HCT116 (cell line): Measurements from ENCODE around the gene TOMM34. TPM values are rescaled to one million over a fixed set of nuclear protein-coding genes. Genes with fewer than 3 reads are reported as not detected.

Experiments used
- ATAC-seq: fragments of 200-7000 bp; cut with Tn5 transposase; 2 replicates; pipeline ENCODE4 v1.9.1; 2020; ENCODE audit warnings: mild to moderate bottlenecking, moderate library complexity
- BruUV-seq: library from RNA; stranded (reverse); fragments of 400-500 nt; replicated peaks from 2 replicates; lab custom pipeline; 2021; lab: Mats Ljungman, UMichigan
- CTCF ChIA-PET: fragments of 300-600 bp; sonication (Branson Sonifier 250); formaldehyde crosslinking; loops from one replicate; lab custom pipeline; 2021; ENCODE audit warnings: antibody characterized with exemption; lab: Charles Lee
- POLR2A ChIA-PET: fragments of 300-600, 350-600 bp; sonication (Branson Sonifier 250); formaldehyde crosslinking; loops from one replicate; lab custom pipeline; 2021; ENCODE audit warnings: antibody characterized with exemption; lab: Charles Lee
- RAD21 ChIA-PET, 2 experiments: fragments of 300-600 bp; sonication (Branson Sonifier 250); formaldehyde crosslinking; loops; one replicate each; lab custom pipeline; 2023; ENCODE audit warnings: low total read pairs in 2 of 2; ENCODE audit not compliant: uncharacterized antibody in 2 of 2, unreplicated experiment in 2 of 2, low non-redundant PET in 1 of 2; lab: Charles Lee
- DNase-seq: peaks from one replicate; pipeline ENCODE4 v3.0.0-alpha.2; 2010; ENCODE audit warnings: low read depth, low spot score
- H2AFZ ChIP-seq: fragments of 200-600 bp; shearing (Covaris generic), sonication (generic); 2 replicates; pipeline ENCODE4 v1.6.1; 2017; ENCODE audit warnings: low read depth, mixed run types, mixed read lengths, antibody characterized with exemption, low read length; ENCODE audit not compliant: poor library complexity, severe bottlenecking
- H3K27ac ChIP-seq: 2 replicates; pipeline ENCODE4 v1.5.1; 2012; ENCODE audit warnings: low read depth, low read length
- H3K27me3 ChIP-seq: fragments of 200-600 bp; sonication (generic); 2 replicates; pipeline ENCODE4 v1.6.1; 2016; ENCODE audit warnings: mixed run types, low read length, mixed read lengths; ENCODE audit not compliant: insufficient read depth
- H3K36me3 ChIP-seq, 2 experiments: fragments of 200-500 bp in 1 of 2; fragments of 200-600 bp in 1 of 2; sonication (Bioruptor generic) in 1 of 2; sonication (generic) in 1 of 2; 2 replicates each; pipeline versions ENCODE4 v1.5.1 to v1.6.1; 2014 to 2016; ENCODE audit warnings: low read length in 2 of 2, inconsistent platforms in 1 of 2, mixed read lengths in 1 of 2, mixed run types in 1 of 2; ENCODE audit not compliant: insufficient read depth in 2 of 2, control insufficient read depth in 1 of 2
- H3K4me1 ChIP-seq, 2 experiments: fragments of 200-600 bp in 1 of 2; sonication (generic) in 1 of 2; 2 replicates each; pipeline versions ENCODE4 v1.5.1 to v1.6.1; 2012 to 2017; ENCODE audit warnings: low read length in 2 of 2, inconsistent platforms in 1 of 2, mild to moderate bottlenecking in 1 of 2, mixed read lengths in 1 of 2, mixed run types in 1 of 2, moderate library complexity in 1 of 2; ENCODE audit not compliant: insufficient read depth in 2 of 2, control insufficient read depth in 1 of 2
- H3K4me2 ChIP-seq: fragments of 200-600 bp; sonication (generic); 2 replicates; pipeline ENCODE4 v1.6.1; 2017; ENCODE audit warnings: mixed run types, low read length, mixed read lengths
- H3K4me3 ChIP-seq, 2 experiments: fragments of 200-600 bp in 1 of 2; sonication (generic) in 1 of 2; replicated peaks in 1 of 2; 2 replicates each; pipeline ENCODE4 v1.5.1; 2011 to 2016; ENCODE audit warnings: low read length in 2 of 2, control low read depth in 1 of 2, low read depth in 1 of 2, mild to moderate bottlenecking in 1 of 2, mixed read lengths in 1 of 2, mixed run types in 1 of 2
- H3K79me2 ChIP-seq: fragments of 200-600 bp; sonication (generic); 2 replicates; pipeline ENCODE4 v1.6.1; 2017; ENCODE audit warnings: mild to moderate bottlenecking, mixed run types, low read length, moderate library complexity, mixed read lengths; ENCODE audit not compliant: insufficient read depth
- H3K9ac ChIP-seq: fragments of 200-600 bp; sonication (generic); 2 replicates; pipeline ENCODE4 v1.6.1; 2016; ENCODE audit warnings: low read length, mixed read lengths
- H3K9me2 ChIP-seq: fragments of 200-600 bp; sonication (generic), shearing (Covaris generic); 2 replicates; pipeline ENCODE4 v1.6.1; 2017; ENCODE audit warnings: mixed run types, mild to moderate bottlenecking, moderate library complexity; ENCODE audit not compliant: insufficient read depth
- H3K9me3 ChIP-seq, 2 experiments: fragments of 200-500 bp in 1 of 2; fragments of 200-600 bp in 1 of 2; sonication (Bioruptor generic) in 1 of 2; sonication (generic) in 1 of 2; 2 replicates each; pipeline ENCODE4 v1.6.1; 2014 to 2017; ENCODE audit warnings: low read length in 2 of 2, mixed read lengths in 2 of 2, inconsistent platforms in 1 of 2, low read depth in 1 of 2, mild to moderate bottlenecking in 1 of 2, mixed run types in 1 of 2, moderate library complexity in 1 of 2; ENCODE audit not compliant: control insufficient read depth in 1 of 2, insufficient read depth in 1 of 2
- H4K20me1 ChIP-seq: fragments of 200-600 bp; sonication (generic), shearing (Covaris generic); 2 replicates; pipeline ENCODE4 v1.6.1; 2017; ENCODE audit warnings: mixed run types, mild to moderate bottlenecking, moderate library complexity; ENCODE audit not compliant: insufficient read depth
- CBX3 ChIP-seq: IDR thresholded peaks from 2 replicates; pipeline ENCODE4 v1.6.1; 2012; ENCODE audit warnings: low read depth
- ELF1 ChIP-seq: IDR thresholded peaks from 2 replicates; pipeline ENCODE4 v1.6.1; 2012; ENCODE audit warnings: low read depth, borderline replicate concordance
- EZH2 ChIP-seq: fragments of 200-600 bp; sonication (generic); IDR thresholded peaks from 2 replicates; pipeline ENCODE4 v1.6.1; 2017; ENCODE audit warnings: antibody characterized with exemption, mixed run types
- EZH2phosphoT487 ChIP-seq: fragments of 200-600 bp; IDR thresholded peaks from 2 replicates; pipeline ENCODE4 v1.6.1; 2018; ENCODE audit warnings: antibody characterized with exemption, borderline replicate concordance
- FOSL1 ChIP-seq: IDR thresholded peaks from 2 replicates; pipeline ENCODE4 v1.6.1; 2012; ENCODE audit warnings: low read depth
- MAX ChIP-seq: IDR thresholded peaks from 2 replicates; pipeline ENCODE4 v1.6.1; 2012
- POLR2A ChIP-seq: IDR thresholded peaks from 2 replicates; pipeline ENCODE4 v1.7.0; 2011; ENCODE audit warnings: borderline replicate concordance; ENCODE audit not compliant: insufficient read depth, insufficient read length; ENCODE audit errors: extremely low read depth
- POLR2AphosphoS5 ChIP-seq: IDR thresholded peaks from 2 replicates; pipeline ENCODE4 v1.6.1; 2011; ENCODE audit warnings: mild to moderate bottlenecking, low read depth, low read length, moderate library complexity
- SRF ChIP-seq: IDR thresholded peaks from 2 replicates; pipeline ENCODE4 v1.6.1; 2012; ENCODE audit warnings: low read depth
- ZFX ChIP-seq: fragments of 450-650 bp; IDR thresholded peaks from 2 replicates; pipeline ENCODE4 v1.6.1; 2017
- ZNF274 ChIP-seq: fragments of 200-500 bp; sonication (Bioruptor generic); IDR thresholded peaks from 2 replicates; pipeline ENCODE4 v1.6.1; 2014; ENCODE audit warnings: mild to moderate bottlenecking, low read depth, low read length, inconsistent platforms
- intact Hi-C: fragments of 100-400 bp; cut with micrococcal nuclease; formaldehyde crosslinking; loops from 2 replicates; pipeline ENCODE4 v1.10.0; 2022
- total RNA-seq: library from RNA; stranded (reverse); gene quantifications from one replicate; pipeline ENCODE4 v1.2.1, GENCODE V29; 2021; ENCODE audit not compliant: unreplicated experiment
- TF ChIP-seq, protein P1 (sequence below): IDR thresholded peaks from 2 replicates; pipeline ENCODE4 v1.6.1; 2011; ENCODE audit warnings: mild to moderate bottlenecking, low read length, moderate library complexity; ENCODE audit not compliant: insufficient replicate concordance; ENCODE audit errors: extremely low read depth

Gene TOMM34
- total RNA-seq, 1 experiment from 2014 or later = 51.7 TPM

GRCh38 chr20:44946271-44946852 is 13.8 kb downstream of the TOMM34 start:
- Histone ChIP-seq H3K9me3 (no peaks in the 10 kb centered on the region), H3K4me2 (no peak overlapping the region), H3K79me2 (0 out of 2 replicates have a peak, but pooled peaks cover 3% of the 10 kb centered on the region), H4K20me1 (no peaks in the 10 kb centered on the region; the same call in 1 of the 2 replicates), H3K4me3 (no peak overlapping the region), H3K27ac (no peak overlapping the region), H3K9me2 (no peaks in the 10 kb centered on the region), H3K27me3 (no peaks in the 10 kb centered on the region), H3K36me3 (peaks cover 56 to 71% of the 10 kb centered on the region in 2 experiments; a peak in 3 of 4 replicates), H2AFZ (no peak overlapping the region), H3K9ac (no peak overlapping the region), H3K4me1 (no peaks in the 10 kb centered on the region)
- no peak for TF ChIP-seq MAX
- no peak for TF ChIP-seq ZFX
- TF ChIP-seq ELF1 = no peak
- ChIA-PET POLR2A (interaction anchor here (1.0 to 1.9 kb wide), 2 partner anchors 14 kb away, joined by 3 to 5 read pairs; partner anchors contain the start of gene TOMM34), CTCF (no interaction called here), RAD21 (no interaction called here)
- ATAC-seq (no peak), DNase-seq (no peak)
- intact Hi-C loops = no loop called here
- no TSS peak for BruUV-seq

DNA sequence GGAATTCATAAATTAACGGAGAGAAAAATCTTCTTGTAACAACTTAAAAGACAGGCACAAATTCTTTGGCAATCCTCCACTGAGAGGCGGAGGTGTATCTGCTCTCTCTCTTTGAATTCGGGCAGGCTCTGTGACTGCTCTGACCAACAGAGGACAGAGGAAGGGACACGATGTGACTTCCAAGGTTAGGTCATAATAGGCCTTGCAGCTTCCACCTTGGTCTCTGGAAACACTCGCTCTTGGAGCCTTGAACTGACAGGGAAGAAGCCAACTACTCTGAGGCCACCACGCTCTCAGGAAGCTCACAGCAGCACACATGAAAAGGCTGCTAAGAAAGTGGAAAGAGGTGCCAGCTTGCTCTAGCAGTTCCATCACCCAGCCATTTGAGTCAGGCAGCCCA is 14.9 kb downstream of the TOMM34 start:
- ChIA-PET RAD21 (no interaction called here), CTCF (no interaction called here), POLR2A (no interaction called here)
- TF ChIP-seq POLR2A (no peak), POLR2AphosphoS5 (no peak), CBX3 (no peak), EZH2phosphoT487 (no peak), SRF (no peak), ZNF274 (no peak), FOSL1 (no peak), EZH2 (no peak)
- TF ChIP-seq, protein P1, sequence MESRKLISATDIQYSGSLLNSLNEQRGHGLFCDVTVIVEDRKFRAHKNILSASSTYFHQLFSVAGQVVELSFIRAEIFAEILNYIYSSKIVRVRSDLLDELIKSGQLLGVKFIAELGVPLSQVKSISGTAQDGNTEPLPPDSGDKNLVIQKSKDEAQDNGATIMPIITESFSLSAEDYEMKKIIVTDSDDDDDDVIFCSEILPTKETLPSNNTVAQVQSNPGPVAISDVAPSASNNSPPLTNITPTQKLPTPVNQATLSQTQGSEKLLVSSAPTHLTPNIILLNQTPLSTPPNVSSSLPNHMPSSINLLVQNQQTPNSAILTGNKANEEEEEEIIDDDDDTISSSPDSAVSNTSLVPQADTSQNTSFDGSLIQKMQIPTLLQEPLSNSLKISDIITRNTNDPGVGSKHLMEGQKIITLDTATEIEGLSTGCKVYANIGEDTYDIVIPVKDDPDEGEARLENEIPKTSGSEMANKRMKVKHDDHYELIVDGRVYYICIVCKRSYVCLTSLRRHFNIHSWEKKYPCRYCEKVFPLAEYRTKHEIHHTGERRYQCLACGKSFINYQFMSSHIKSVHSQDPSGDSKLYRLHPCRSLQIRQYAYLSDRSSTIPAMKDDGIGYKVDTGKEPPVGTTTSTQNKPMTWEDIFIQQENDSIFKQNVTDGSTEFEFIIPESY = no peak
- ATAC-seq (no peak), DNase-seq (no peak)
- H3K4me3 ChIP-seq = no peak overlapping the region
- H3K27ac ChIP-seq = no peak overlapping the region
- H3K79me2 ChIP-seq = 0 out of 2 replicates have a peak, but pooled peaks cover 3% of the 10 kb centered on the region
- no peaks in the 10 kb centered on the region; the same call in 1 of the 2 replicates for H4K20me1 ChIP-seq
- no peak overlapping the region for H2AFZ ChIP-seq
- no TSS peak for BruUV-seq
- H3K27me3 ChIP-seq = no peaks in the 10 kb centered on the region
- H3K9me2 ChIP-seq = no peaks in the 10 kb centered on the region
- no peaks in the 10 kb centered on the region for H3K9me3 ChIP-seq
- intact Hi-C loops = no loop called here
- H3K36me3 ChIP-seq = peaks cover 49 to 62% of the 10 kb centered on the region in 2 experiments; a peak in 3 of 4 replicates
- H3K9ac ChIP-seq = no peak overlapping the region
- H3K4me1 ChIP-seq = no peaks in the 10 kb centered on the region
- no peak overlapping the region for H3K4me2 ChIP-seq
